GM23338 (cell line): Measurements from ENCODE around the gene KIF4A.

ENCODE experiments used
- CREB1 ChIP-seq: fragments of 250-450 bp; sonication (Bioruptor Pico); IDR thresholded peaks from 2 replicates; pipeline ENCODE4 v1.5.0; 2020; ENCODE audit warnings: low read depth, mild to moderate bottlenecking, moderate library complexity
- CTCF ChIP-seq, 2 experiments: fragments of 200-600 bp in 1 of 2; sonication (generic) in 1 of 2; conservative IDR thresholded peaks; 2 replicates each; pipeline versions ENCODE4 v1.5.1 to v1.6.1; 2016 to 2017; ENCODE audit warnings: antibody characterized with exemption in 2 of 2, low read depth in 2 of 2, mild to moderate bottlenecking in 2 of 2, moderate library complexity in 1 of 2
- EZH2 ChIP-seq: fragments of 200-600 bp; sonication (generic); IDR thresholded peaks from one replicate; pipeline ENCODE4 v1.8.0; 2017; ENCODE audit warnings: antibody characterized with exemption, mild to moderate bottlenecking, low read depth; ENCODE audit not compliant: unreplicated experiment
- EZH2phosphoT487 ChIP-seq: fragments of 200-600 bp; sonication (generic); IDR thresholded peaks from one replicate; pipeline ENCODE4 v1.8.1; 2018; ENCODE audit warnings: antibody characterized with exemption; ENCODE audit not compliant: unreplicated experiment
- JUNB ChIP-seq: IDR thresholded peaks from one replicate; pipeline ENCODE4 v1.6.1; 2016; ENCODE audit warnings: antibody characterized with exemption; ENCODE audit not compliant: unreplicated experiment
- POLR2AphosphoS5 ChIP-seq: IDR thresholded peaks from 2 replicates; pipeline ENCODE4 v1.6.1; 2016; ENCODE audit warnings: antibody characterized with exemption, low read depth
- TF ChIP-seq, protein P1 (sequence below): IDR thresholded peaks from one replicate; pipeline ENCODE4 v1.6.1; 2018; ENCODE audit warnings: antibody characterized with exemption; ENCODE audit not compliant: unreplicated experiment

DNA sequence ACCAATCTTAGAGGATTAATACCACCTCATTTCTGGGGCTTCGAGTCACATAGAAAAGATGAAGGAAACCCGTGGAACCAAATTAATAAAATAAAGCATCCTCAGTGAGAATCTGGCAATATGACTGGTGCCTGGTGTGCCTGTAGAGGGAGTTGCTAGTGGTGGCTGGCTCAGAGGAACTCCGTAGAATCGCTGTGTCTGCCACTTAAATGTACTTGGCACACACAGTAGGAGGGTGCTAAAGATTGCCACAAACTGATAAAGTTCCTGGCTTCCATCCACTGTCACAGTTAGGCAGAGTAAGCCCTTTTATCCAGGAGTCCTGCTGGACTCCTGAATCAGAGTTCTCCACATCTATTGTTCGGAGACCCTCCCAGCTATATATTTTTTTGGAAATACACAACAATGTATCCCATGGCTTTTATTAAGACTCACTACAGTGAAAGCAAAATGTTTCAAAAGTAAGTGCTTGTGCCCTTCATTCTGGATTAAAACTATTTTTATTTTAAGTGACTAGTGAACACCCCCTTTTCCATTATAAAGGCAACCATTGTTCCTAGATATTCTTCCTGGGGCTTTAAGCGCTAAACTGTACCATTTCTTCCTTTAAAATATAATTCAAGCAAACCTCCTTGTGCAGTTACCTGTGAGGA lies 56.6 kb downstream of the KIF4A start:
- TF ChIP-seq CTCF (conservative IDR thresholded peaks at IDR 0.05; ENCODE audit: low read depth in 2 of 2) = no peak
- TF ChIP-seq POLR2AphosphoS5 = no peak
- no peak for TF ChIP-seq CREB1
- TF ChIP-seq, protein P1, sequence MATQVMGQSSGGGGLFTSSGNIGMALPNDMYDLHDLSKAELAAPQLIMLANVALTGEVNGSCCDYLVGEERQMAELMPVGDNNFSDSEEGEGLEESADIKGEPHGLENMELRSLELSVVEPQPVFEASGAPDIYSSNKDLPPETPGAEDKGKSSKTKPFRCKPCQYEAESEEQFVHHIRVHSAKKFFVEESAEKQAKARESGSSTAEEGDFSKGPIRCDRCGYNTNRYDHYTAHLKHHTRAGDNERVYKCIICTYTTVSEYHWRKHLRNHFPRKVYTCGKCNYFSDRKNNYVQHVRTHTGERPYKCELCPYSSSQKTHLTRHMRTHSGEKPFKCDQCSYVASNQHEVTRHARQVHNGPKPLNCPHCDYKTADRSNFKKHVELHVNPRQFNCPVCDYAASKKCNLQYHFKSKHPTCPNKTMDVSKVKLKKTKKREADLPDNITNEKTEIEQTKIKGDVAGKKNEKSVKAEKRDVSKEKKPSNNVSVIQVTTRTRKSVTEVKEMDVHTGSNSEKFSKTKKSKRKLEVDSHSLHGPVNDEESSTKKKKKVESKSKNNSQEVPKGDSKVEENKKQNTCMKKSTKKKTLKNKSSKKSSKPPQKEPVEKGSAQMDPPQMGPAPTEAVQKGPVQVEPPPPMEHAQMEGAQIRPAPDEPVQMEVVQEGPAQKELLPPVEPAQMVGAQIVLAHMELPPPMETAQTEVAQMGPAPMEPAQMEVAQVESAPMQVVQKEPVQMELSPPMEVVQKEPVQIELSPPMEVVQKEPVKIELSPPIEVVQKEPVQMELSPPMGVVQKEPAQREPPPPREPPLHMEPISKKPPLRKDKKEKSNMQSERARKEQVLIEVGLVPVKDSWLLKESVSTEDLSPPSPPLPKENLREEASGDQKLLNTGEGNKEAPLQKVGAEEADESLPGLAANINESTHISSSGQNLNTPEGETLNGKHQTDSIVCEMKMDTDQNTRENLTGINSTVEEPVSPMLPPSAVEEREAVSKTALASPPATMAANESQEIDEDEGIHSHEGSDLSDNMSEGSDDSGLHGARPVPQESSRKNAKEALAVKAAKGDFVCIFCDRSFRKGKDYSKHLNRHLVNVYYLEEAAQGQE = no peak
- TF ChIP-seq EZH2 = no peak
- no peak for TF ChIP-seq JUNB
- no peak for TF ChIP-seq EZH2phosphoT487
